ENCODE measurements around the gene CELA2A.

DNA sequence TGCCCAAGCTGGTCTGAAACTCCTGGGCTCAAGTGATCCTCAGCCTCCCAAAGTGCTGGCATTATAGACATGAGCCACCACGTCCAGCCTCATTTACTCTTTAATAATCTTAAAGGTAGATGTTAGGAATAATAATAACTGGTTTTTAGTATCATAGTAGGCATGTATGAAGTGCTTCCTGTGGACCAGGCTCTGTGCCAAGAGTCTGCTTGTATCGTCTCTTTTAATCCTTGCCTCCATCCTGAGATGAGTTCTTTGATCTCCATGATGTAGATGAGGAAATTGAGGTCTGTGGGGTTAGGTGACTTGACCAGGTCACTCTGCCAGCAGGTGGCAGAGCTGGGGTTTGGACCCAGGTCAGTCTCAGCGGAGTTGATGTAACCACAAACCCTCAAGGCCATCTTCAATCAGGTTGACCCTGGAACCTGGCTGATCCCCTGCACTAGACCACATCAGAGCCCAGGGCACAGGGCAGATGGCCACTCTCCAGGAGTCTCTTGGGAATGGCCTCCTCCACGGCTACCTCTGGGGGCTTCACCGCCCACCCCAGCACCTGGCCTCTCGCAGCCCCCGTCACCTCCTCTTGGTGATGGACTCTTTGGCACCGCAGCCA, 35.6 kb upstream of the CELA2A start:
- TF ChIP-seq, protein P1, sequence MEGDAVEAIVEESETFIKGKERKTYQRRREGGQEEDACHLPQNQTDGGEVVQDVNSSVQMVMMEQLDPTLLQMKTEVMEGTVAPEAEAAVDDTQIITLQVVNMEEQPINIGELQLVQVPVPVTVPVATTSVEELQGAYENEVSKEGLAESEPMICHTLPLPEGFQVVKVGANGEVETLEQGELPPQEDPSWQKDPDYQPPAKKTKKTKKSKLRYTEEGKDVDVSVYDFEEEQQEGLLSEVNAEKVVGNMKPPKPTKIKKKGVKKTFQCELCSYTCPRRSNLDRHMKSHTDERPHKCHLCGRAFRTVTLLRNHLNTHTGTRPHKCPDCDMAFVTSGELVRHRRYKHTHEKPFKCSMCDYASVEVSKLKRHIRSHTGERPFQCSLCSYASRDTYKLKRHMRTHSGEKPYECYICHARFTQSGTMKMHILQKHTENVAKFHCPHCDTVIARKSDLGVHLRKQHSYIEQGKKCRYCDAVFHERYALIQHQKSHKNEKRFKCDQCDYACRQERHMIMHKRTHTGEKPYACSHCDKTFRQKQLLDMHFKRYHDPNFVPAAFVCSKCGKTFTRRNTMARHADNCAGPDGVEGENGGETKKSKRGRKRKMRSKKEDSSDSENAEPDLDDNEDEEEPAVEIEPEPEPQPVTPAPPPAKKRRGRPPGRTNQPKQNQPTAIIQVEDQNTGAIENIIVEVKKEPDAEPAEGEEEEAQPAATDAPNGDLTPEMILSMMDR (IDR thresholded peaks at IDR 0.05): peak in 3 of 6 experiments; percentile 20 to 45 (median 31)
- TF ChIP-seq POLR2A (IDR thresholded peaks at IDR 0.05): no peak

Data from Peyer's patch (tissue), 4 donors.